Activated effector memory CD4-positive, alpha-beta T cell treated with Interleukin-2 at 50 U/mL for 16 hours (primary cell): ENCODE results near the gene GALNTL6.
"Not testable (repeated sequence)": the region's sequence is repeated elsewhere in the genome, so short reads cannot be mapped to it uniquely, and the experiment has no call there.

Experiments
- DNase-seq: peaks from one replicate; pipeline ENCODE4 v3.0.0-alpha.2; 2020

GALNTL6 gene

GRCh38 chr4:172688534-172688933, 875.3 kb downstream of the GALNTL6 start:
- DNase-seq: no peak

DNA sequence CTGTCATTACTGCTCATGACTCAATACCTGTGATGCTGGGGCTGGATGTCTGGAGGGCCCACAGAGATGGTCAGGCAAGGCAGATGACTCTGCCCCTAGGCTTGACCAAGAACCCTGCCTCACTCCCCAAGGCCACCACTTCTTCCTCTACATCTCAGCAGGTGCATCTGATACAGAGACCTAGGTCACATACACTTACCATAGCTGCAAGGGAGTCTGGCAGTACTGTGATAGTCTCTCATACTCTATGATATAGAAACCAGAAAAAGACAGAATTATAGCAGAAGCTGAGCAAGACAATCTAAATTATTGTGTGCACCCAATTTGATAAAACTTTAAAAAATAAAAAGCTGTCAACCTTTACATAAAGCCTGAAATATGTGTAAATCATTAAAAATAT, 878.3 kb downstream of the GALNTL6 start:
- no peak for DNase-seq

- no peak for DNase-seq
Measured at GRCh38 chr4:172692701-172693100, 879.5 kb downstream of the GALNTL6 start.

DNA sequence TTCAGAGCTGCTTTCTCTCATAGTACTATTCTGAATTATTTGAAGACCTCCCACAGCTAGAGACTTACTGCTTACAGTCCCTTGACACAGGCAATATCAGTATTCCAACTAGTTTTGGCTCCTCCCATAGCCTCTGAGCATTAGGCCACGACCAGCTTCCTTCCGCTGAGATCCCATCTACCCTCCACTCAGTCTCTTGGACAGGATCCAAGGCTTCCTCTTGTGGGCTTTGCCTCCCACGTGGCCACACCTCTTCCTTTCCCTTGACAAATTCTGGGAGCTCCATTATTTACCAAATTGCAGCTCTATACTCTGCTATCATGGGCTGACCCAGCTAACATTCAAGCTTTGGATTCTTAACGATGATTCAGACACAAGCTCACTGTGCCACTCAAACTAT, 885.1 kb downstream of the GALNTL6 start:
- no peak for DNase-seq

- DNase-seq: no peak
Measured at GRCh38 chr4:172705565-172705964, 892.4 kb downstream of the GALNTL6 start.

- DNase-seq: no peak
Measured at GRCh38 chr4:172706000-172706399, 892.8 kb downstream of the GALNTL6 start.

DNA sequence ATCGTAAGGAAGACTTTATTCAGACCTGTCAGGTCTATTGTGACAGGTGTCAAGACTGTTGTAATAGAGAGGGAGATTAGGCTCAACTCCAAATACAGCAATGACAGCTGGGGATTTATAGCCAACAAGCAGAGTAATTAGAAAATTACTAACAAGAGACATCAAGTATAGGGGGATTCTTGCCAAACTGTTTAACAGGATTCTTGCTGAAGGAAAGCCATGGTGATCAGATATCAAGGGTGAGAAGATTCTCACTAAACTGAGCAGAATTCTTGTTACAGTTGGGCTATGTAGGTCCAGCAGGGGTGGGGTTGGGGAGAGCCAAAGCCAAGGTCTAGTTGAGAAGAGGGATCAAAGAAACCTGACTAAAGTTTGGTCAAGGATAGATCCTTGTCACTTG, 894.4 kb downstream of the GALNTL6 start:
- no peak for DNase-seq

- DNase-seq: no peak
Measured at GRCh38 chr4:172708184-172708583, 895.0 kb downstream of the GALNTL6 start.

GRCh38 chr4:172709376-172709775, 896.2 kb downstream of the GALNTL6 start:
- no peak for DNase-seq

DNA sequence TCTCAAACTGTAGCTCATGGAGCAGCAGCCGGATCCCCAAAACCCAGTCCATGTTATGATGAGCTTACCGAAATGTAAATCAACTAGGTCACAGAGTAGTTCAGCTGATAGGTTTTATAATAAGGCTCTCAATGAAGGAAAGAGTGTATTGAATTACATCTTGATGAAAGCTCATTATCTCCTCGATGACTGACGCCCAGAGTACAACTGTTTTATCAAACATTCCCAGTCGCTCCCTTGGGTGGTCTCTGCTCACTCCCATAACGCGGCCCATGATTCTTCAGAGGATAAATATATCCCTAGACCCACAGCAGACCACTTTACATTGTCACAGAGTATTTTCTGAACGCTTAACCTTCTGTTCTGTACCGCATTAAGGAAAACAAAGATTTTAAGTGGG, 903.1 kb downstream of the GALNTL6 start:
- DNase-seq: no peak

GRCh38 chr4:172721659-172722058, 908.5 kb downstream of the GALNTL6 start:
- no peak for DNase-seq

- DNase-seq: no peak
Measured at GRCh38 chr4:172725581-172725980, 912.4 kb downstream of the GALNTL6 start.

- DNase-seq: no peak
Measured at GRCh38 chr4:172726001-172726423, 912.8 kb downstream of the GALNTL6 start.

DNA sequence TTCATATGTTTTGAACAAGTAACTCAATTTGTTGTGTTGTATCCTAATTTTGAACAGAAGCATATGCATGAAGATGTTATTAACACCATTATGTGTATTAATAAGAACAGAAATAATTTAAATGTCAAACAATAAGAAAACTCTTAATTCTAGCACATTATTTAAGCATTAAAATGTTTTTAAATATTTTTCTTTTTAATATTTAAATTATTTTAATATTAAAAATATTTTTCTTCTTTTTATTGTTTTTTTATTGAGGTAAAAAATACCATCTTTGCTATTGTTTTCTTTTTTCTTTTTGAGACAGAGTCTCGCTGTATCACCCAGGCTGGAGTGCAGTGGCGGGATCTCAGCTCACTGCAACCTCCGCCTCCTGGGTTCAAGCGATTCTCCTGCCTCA, 914.4 kb downstream of the GALNTL6 start:
- no peak for DNase-seq

DNA sequence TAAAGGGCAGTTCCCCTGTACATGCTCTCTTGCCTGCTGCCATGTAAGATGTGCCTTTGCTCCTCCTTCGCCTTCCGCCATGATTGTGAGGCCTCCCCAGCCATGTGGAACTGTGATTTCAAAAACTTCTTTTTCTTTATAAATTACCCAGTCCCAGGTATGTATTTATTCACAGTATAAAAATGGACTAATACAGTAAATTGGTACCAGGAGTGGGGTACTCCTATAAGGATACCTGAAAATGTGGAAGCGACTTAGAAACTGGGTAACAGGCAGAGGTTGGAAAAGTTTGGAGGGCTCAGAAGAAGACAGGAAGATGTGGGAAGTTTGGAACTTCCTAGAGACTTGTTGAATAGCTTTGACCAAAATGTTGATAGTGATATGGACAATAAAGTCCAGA, 920.4 kb downstream of the GALNTL6 start:
- DNase-seq: not testable (repeated sequence)

DNA sequence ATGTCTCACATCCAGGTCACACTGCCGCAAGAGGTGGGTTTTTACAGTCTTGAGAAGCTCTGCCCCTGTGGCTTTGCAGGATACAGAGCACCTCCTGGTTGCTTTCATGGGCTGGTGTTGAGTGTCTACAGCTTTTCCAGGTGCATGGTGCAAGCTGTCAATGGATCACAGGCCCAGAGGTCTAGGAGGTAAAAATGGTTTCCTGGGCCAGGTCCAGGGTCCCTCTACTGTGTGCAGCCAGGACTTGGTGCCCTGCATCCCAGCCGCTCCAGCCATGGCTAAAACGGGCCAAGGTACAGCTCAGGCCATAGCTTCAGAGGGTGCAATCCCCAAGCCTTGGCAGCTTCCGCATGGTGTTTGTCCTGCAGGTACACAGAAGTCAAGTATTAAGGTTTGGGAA, 921.4 kb downstream of the GALNTL6 start:
- no peak for DNase-seq

- no peak for DNase-seq
Measured at GRCh38 chr4:172736046-172736445, 922.8 kb downstream of the GALNTL6 start.

GRCh38 chr4:172740434-172740833, 927.2 kb downstream of the GALNTL6 start:
- no peak for DNase-seq

- no peak for DNase-seq
Measured at GRCh38 chr4:172750910-172751309, 937.7 kb downstream of the GALNTL6 start.

DNA sequence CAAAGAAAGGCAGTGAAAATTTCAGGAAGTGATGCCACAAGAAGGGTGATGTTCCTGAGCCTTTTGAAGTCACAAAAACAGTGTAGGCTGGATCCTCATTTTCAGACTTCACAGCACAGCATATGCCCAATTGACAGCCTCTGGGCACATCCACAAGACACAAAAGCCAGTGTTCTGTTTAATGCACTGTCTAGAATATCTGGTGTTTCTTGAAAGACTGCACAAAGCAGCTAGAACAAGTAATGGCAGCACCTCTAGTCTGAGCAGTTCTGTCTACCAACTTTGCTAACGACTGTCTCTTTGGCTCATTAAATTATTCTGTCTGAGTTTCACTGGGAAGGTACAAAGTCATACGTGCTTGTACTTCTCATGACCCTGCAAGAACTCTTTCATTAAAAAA, 938.3 kb downstream of the GALNTL6 start:
- no peak for DNase-seq

GRCh38 chr4:172758586-172759340, 945.6 kb downstream of the GALNTL6 start:
- DNase-seq: no peak

DNA sequence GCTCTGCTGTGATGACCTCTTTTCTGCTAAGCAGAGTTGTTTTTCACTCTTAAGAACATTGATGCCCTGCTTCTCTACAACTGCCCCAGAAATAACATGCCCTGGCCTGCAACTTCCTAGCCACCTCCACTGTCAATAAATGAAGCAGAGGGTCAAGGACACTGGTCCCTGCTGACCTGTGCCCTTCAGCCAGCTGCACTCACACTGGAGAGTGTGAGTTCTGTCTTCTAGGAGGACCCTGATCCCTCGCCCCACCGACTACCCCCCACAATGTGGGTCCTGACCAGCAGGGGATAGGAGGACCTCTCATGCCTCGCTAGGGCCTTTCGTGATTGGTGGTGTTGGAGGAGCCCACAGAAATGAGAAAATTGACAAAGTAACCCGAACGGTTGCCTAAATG, 947.3 kb downstream of the GALNTL6 start:
- no peak for DNase-seq

DNA sequence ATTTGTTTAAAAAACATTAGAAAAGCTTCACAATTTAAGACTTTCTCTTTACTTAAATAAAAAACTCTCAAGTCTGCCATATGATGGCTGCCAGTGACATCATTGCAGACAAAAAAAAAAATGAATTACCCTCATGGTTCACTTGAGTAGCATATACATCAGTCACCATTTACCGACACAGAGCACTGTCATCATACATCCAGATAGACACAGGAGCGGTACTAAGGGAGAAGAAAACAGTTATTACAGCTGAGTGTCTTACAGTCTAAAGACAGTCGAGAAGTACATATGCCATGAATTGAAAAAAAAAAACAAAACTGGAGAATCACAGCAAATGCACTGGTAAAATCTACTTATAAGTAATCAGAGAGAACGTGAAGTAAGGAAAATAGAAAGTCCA, 949.7 kb downstream of the GALNTL6 start:
- no peak for DNase-seq

- DNase-seq: no peak
Measured at GRCh38 chr4:172770787-172771186, 957.6 kb downstream of the GALNTL6 start.

DNA sequence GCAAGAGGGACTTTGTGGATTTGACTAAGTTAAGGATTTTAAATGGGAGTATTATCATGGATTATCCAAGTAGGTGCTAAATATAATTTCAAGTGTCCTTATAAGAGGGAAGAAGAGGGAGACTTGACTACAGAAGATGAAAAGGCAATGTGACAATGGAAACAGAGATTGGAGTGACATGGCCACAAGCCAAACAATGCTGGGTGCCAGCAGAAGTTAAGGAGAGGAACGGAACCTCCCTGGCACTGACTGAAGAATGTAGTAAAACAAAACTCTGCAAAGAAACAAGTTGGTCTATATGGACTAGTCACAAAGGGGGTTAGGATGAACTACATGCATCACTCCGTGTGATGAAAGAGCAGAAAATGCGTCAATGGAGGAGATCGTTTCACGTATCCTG, 959.6 kb downstream of the GALNTL6 start:
- no peak for DNase-seq
